OCI-LY3 (cell line): Measurements from ENCODE around the gene FCN2.

Source experiments
- CTCF ChIP-seq: fragments of 200-600, 300-600 bp; sonication (generic); IDR thresholded peaks from 2 replicates; pipeline ENCODE4 v1.5.1; 2014; ENCODE audit warnings: antibody characterized with exemption, low read length, low read depth
- EZH2phosphoT487 ChIP-seq: fragments of 200-600 bp; shearing (Covaris generic); IDR thresholded peaks from 2 replicates; pipeline ENCODE4 v1.6.1; 2018; ENCODE audit warnings: antibody characterized with exemption, mixed run types, low read depth

GRCh38 chr9:134855231-134855899, 25.2 kb upstream of the FCN2 start:
- TF ChIP-seq CTCF (no peak), EZH2phosphoT487 (no peak)
